HEK293 (cell line): ENCODE results near the gene ETNK1.

ENCODE experiments used
- MYNN ChIP-seq: fragments of 450-650 bp; formaldehyde crosslinking; IDR thresholded peaks from 2 replicates; pipeline ENCODE4 v1.5.1; 2016; ENCODE audit warnings: missing biosample characterization, missing genetic modification characterization, borderline replicate concordance
- SP7 ChIP-seq: fragments of 450-650 bp; formaldehyde crosslinking; IDR thresholded peaks from 2 replicates; pipeline ENCODE4 v1.5.1; 2016; ENCODE audit warnings: missing biosample characterization, missing genetic modification characterization
- WT1 ChIP-seq: fragments of 450-650 bp; formaldehyde crosslinking; IDR thresholded peaks from 2 replicates; pipeline ENCODE4 v1.5.1; 2016; ENCODE audit warnings: missing biosample characterization, missing genetic modification characterization
- ZFP69B ChIP-seq: fragments of 450-650 bp; formaldehyde crosslinking; IDR thresholded peaks from 2 replicates; pipeline ENCODE4 v1.5.1; 2016; ENCODE audit warnings: missing biosample characterization, missing genetic modification characterization
- ZNF140 ChIP-seq: fragments of 450-650 bp; formaldehyde crosslinking; IDR thresholded peaks from 2 replicates; pipeline ENCODE4 v1.5.1; 2016; ENCODE audit warnings: missing biosample characterization, missing genetic modification characterization
- ZNF221 ChIP-seq: fragments of 450-650 bp; formaldehyde crosslinking; IDR thresholded peaks from 2 replicates; pipeline ENCODE4 v1.5.1; 2017; ENCODE audit warnings: missing biosample characterization, missing genetic modification characterization, borderline replicate concordance
- ZNF571 ChIP-seq: fragments of 450-650 bp; formaldehyde crosslinking; IDR thresholded peaks from 2 replicates; pipeline ENCODE4 v1.5.0; 2017; ENCODE audit warnings: missing biosample characterization, missing genetic modification characterization
- TF ChIP-seq, protein P1 (sequence below): fragments of 450-650 bp; formaldehyde crosslinking; IDR thresholded peaks from 2 replicates; pipeline ENCODE4 v1.5.1; 2016; ENCODE audit warnings: missing biosample characterization, missing genetic modification characterization

DNA sequence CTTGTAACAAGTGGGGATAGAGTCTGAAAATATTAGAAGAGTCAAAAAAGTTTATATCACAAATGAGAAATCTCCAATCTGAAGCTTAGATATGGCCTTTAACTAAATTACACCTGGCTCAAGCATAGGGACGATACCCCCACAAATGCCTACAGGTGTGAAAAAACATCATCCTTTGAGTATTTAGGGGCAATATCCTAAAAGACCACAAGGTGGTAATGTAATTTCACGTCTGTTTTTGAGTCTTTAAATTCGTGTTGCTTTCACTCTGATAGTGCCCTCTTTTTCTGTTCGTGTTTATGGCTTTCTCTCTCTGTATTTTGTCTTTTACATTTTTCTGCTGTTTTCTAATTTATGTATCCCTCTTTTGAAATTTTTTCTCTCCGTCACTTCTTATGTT is 84.3 kb downstream of the ETNK1 start:
- TF ChIP-seq, protein P1, sequence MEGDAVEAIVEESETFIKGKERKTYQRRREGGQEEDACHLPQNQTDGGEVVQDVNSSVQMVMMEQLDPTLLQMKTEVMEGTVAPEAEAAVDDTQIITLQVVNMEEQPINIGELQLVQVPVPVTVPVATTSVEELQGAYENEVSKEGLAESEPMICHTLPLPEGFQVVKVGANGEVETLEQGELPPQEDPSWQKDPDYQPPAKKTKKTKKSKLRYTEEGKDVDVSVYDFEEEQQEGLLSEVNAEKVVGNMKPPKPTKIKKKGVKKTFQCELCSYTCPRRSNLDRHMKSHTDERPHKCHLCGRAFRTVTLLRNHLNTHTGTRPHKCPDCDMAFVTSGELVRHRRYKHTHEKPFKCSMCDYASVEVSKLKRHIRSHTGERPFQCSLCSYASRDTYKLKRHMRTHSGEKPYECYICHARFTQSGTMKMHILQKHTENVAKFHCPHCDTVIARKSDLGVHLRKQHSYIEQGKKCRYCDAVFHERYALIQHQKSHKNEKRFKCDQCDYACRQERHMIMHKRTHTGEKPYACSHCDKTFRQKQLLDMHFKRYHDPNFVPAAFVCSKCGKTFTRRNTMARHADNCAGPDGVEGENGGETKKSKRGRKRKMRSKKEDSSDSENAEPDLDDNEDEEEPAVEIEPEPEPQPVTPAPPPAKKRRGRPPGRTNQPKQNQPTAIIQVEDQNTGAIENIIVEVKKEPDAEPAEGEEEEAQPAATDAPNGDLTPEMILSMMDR (tag by site-specific recombination), result peak; percentile 42; the same call in 1 of the 2 replicates
- TF ChIP-seq ZNF221 (tag by site-specific recombination) (no peak), SP7 (tag by site-specific recombination) (no peak), ZFP69B (tag by site-specific recombination) (no peak), WT1 (tag by site-specific recombination) (no peak), ZNF571 (tag by site-specific recombination) (no peak), MYNN (tag by site-specific recombination) (no peak), ZNF140 (tag by site-specific recombination) (no peak)
